WTC11 (cell line): ENCODE measurements around the gene L3HYPDH. TPM values are rescaled to one million over a fixed set of nuclear protein-coding genes. Genes with fewer than 3 reads are reported as not detected.

Experiments used
- ATAC-seq: fragments of 200-7000 bp; cut with Tn5 transposase; 2 replicates; pipeline ENCODE4 v1.10.0; 2021; ENCODE audit warnings: mild to moderate bottlenecking, moderate library complexity
- CTCF ChIA-PET: fragments of 300-600 bp; sonication (Branson Sonifier 250); formaldehyde crosslinking; loops from one replicate; lab custom pipeline; 2021; ENCODE audit warnings: antibody characterized with exemption; lab: Charles Lee
- POLR2A ChIA-PET: fragments of 350-600 bp; sonication (Branson Sonifier 250); formaldehyde crosslinking; loops from one replicate; lab custom pipeline; 2021; ENCODE audit warnings: antibody characterized with exemption; lab: Charles Lee
- DNase-seq: peaks from one replicate; pipeline ENCODE4 v3.0.0; 2021; ENCODE audit warnings: low spot score
- H3K27ac Mint-ChIP-seq: 2 replicates; pipeline ENCODE4 v1.8.0; 2021; ENCODE audit warnings: mixed read lengths
- H3K27me3 Mint-ChIP-seq: 2 replicates; pipeline ENCODE4 v1.8.0; 2021; ENCODE audit warnings: low read depth, mild to moderate bottlenecking, moderate library complexity, mixed read lengths
- H3K36me3 Mint-ChIP-seq: 2 replicates; pipeline ENCODE4 v1.8.0; 2021; ENCODE audit warnings: mixed read lengths
- H3K4me1 Mint-ChIP-seq: 2 replicates; pipeline ENCODE4 v1.8.0; 2022; ENCODE audit warnings: mixed read lengths
- H3K4me3 Mint-ChIP-seq: 2 replicates; pipeline ENCODE4 v1.8.0; 2021; ENCODE audit warnings: mild to moderate bottlenecking, moderate library complexity, mixed read lengths
- H3K9me3 Mint-ChIP-seq: 2 replicates; pipeline ENCODE4 v1.8.0; 2021; ENCODE audit warnings: mixed read lengths
- ATF2 ChIP-seq: sonication (generic); formaldehyde crosslinking; IDR thresholded peaks from 2 replicates; pipeline ENCODE4 v1.8.1; 2022; ENCODE audit warnings: low read depth, missing genetic modification reagents, borderline replicate concordance
- ATF6 ChIP-seq: sonication (generic); formaldehyde crosslinking; IDR thresholded peaks from 2 replicates; pipeline ENCODE4 v1.8.1; 2023; ENCODE audit warnings: mild to moderate bottlenecking, missing genetic modification reagents
- CDX4 ChIP-seq: fragments of 250-450 bp; sonication (Bioruptor Pico); IDR thresholded peaks from 2 replicates; pipeline ENCODE4 v1.9.0; 2021; ENCODE audit warnings: moderate library complexity, mild to moderate bottlenecking, inconsistent platforms, borderline replicate concordance
- CREB1 ChIP-seq: sonication (generic); formaldehyde crosslinking; IDR thresholded peaks from 2 replicates; pipeline ENCODE4 v1.8.0; 2023; ENCODE audit warnings: mild to moderate bottlenecking, missing genetic modification reagents
- ETV6 ChIP-seq: sonication (generic); formaldehyde crosslinking; IDR thresholded peaks from 2 replicates; pipeline ENCODE4 v1.8.1; 2022; ENCODE audit warnings: mild to moderate bottlenecking, missing genetic modification reagents
- FOXP4 ChIP-seq: sonication (generic); formaldehyde crosslinking; IDR thresholded peaks from 2 replicates; pipeline ENCODE4 v1.8.0; 2022; ENCODE audit warnings: mild to moderate bottlenecking, missing genetic modification reagents
- HMGA2 ChIP-seq: fragments of 250-450 bp; sonication (Bioruptor Pico); IDR thresholded peaks from 2 replicates; pipeline ENCODE4 v1.4.0; 2021; ENCODE audit warnings: mild to moderate bottlenecking, moderate library complexity
- KAT7 ChIP-seq: sonication (generic); formaldehyde crosslinking; IDR thresholded peaks from 2 replicates; pipeline ENCODE4 v1.8.1; 2023; ENCODE audit warnings: missing genetic modification reagents, mild to moderate bottlenecking, borderline replicate concordance
- NFE2L1 ChIP-seq: sonication (generic); formaldehyde crosslinking; IDR thresholded peaks from 2 replicates; pipeline ENCODE4 v1.8.1; 2023; ENCODE audit warnings: missing genetic modification reagents
- NFYB ChIP-seq: sonication (generic); formaldehyde crosslinking; conservative IDR thresholded peaks from 2 replicates; pipeline ENCODE4 v1.8.0; 2022; ENCODE audit warnings: low read depth, missing genetic modification reagents
- NR2C2 ChIP-seq: sonication (generic); formaldehyde crosslinking; IDR thresholded peaks from 2 replicates; pipeline ENCODE4 v1.8.0; 2022; ENCODE audit warnings: mild to moderate bottlenecking, missing genetic modification reagents
- PREB ChIP-seq: sonication (generic); formaldehyde crosslinking; IDR thresholded peaks from 2 replicates; pipeline ENCODE4 v1.8.1; 2022; ENCODE audit warnings: mild to moderate bottlenecking, missing genetic modification reagents, moderate library complexity, borderline replicate concordance
- SOX15 ChIP-seq: fragments of 250-450 bp; sonication (Bioruptor Pico); IDR thresholded peaks from 2 replicates; pipeline ENCODE4 v1.9.0; 2021; ENCODE audit warnings: mild to moderate bottlenecking
- TCF7 ChIP-seq: sonication (generic); formaldehyde crosslinking; IDR thresholded peaks from 2 replicates; pipeline ENCODE4 v1.8.0; 2022; ENCODE audit warnings: mild to moderate bottlenecking, low read depth, missing genetic modification reagents, moderate library complexity
- TP53 ChIP-seq: sonication (generic); formaldehyde crosslinking; IDR thresholded peaks from 2 replicates; pipeline ENCODE4 v1.8.1; 2023; ENCODE audit warnings: mild to moderate bottlenecking, missing genetic modification reagents
- USF2 ChIP-seq: sonication (generic); formaldehyde crosslinking; IDR thresholded peaks from 2 replicates; pipeline ENCODE4 v1.8.1; 2023; ENCODE audit warnings: mild to moderate bottlenecking, missing genetic modification reagents, moderate library complexity
- ZBTB21 ChIP-seq: sonication (generic); formaldehyde crosslinking; IDR thresholded peaks from 2 replicates; pipeline ENCODE4 v1.8.1; 2023; ENCODE audit warnings: mild to moderate bottlenecking, missing genetic modification reagents, borderline replicate concordance
- ZMAT4 ChIP-seq: fragments of 250-450 bp; sonication (Bioruptor Pico); IDR thresholded peaks from 2 replicates; pipeline ENCODE4 v1.9.0; 2021; ENCODE audit warnings: mild to moderate bottlenecking
- ZNF425 ChIP-seq: fragments of 250-450 bp; sonication (Bioruptor Pico); conservative IDR thresholded peaks from 2 replicates; pipeline ENCODE4 v1.9.0; 2021; ENCODE audit warnings: mild to moderate bottlenecking
- total RNA-seq: library from RNA; stranded (reverse); gene quantifications from 3 replicates; pipeline ENCODE4 v1.2.3, GENCODE V29; 2021

L3HYPDH gene
- total RNA-seq, 1 experiment from 2014 or later = 17.5 TPM

- no peak for TF ChIP-seq KAT7 (CRISPR knock-in tag)
- no peak for TF ChIP-seq TP53 (CRISPR knock-in tag)
- TF ChIP-seq ATF2 (CRISPR knock-in tag) = no peak
- TF ChIP-seq HMGA2 (CRISPR knock-in tag) = no peak
- TF ChIP-seq PREB (CRISPR knock-in tag) = no peak
- TF ChIP-seq NR2C2 (CRISPR knock-in tag) = no peak
- TF ChIP-seq ZNF425 (CRISPR knock-in tag) = no peak
- TF ChIP-seq TCF7 (CRISPR knock-in tag) = no peak
- no peak for TF ChIP-seq ZBTB21 (CRISPR knock-in tag)
- no peak for TF ChIP-seq CDX4 (CRISPR knock-in tag)
- TF ChIP-seq ETV6 (CRISPR knock-in tag) = no peak
- no peak for TF ChIP-seq NFYB
- no peak for TF ChIP-seq SOX15 (CRISPR knock-in tag)
- TF ChIP-seq FOXP4 (CRISPR knock-in tag) = no peak
- no peak for TF ChIP-seq USF2
- no peak for TF ChIP-seq ATF6 (CRISPR knock-in tag)
- TF ChIP-seq ZMAT4 = no peak
- no peak for TF ChIP-seq CREB1 (CRISPR knock-in tag)
- TF ChIP-seq NFE2L1 (CRISPR knock-in tag) = no peak
- peaks cover 12% of the 10 kb centered on the region for H3K9me3 Mint-ChIP-seq
- H3K36me3 Mint-ChIP-seq = peaks cover 19% of the 10 kb centered on the region
- ATAC-seq = no peak
- no peak overlapping the region for H3K27ac Mint-ChIP-seq
- ChIA-PET CTCF (no interaction called here), POLR2A (no interaction called here)
- H3K4me1 Mint-ChIP-seq = peaks cover 11% of the 10 kb centered on the region
- no peak for DNase-seq
- H3K4me3 Mint-ChIP-seq = no peak overlapping the region
- peaks cover 16% of the 10 kb centered on the region for H3K27me3 Mint-ChIP-seq
These were observed 23.8 kb downstream of the L3HYPDH start for GRCh38 chr14:59460378-59460777.
